GM18951 (cell line): ENCODE data around the gene IGF1R.

Experiments used
- POLR2A ChIP-seq: IDR thresholded peaks from 4 replicates; pipeline ENCODE4 v1.6.1; 2011; ENCODE audit warnings: mild to moderate bottlenecking; ENCODE audit not compliant: insufficient read length, insufficient read depth; ENCODE audit errors: extremely low read depth
- in situ Hi-C: fragments of 300-500 bp; cut with MboI; formaldehyde crosslinking; loops from one replicate; pipeline ENCODE4 v1.12.0; 2022; ENCODE audit warnings: low sequenced_read_pairs, mixed read lengths, inconsistent platforms; ENCODE audit not compliant: unreplicated experiment

IGF1R gene

GRCh38 chr15:98668566-98669308 lies 20.4 kb downstream of the IGF1R start:
- no peak for TF ChIP-seq POLR2A
- in situ Hi-C loops = no loop called here

GRCh38 chr15:98669638-98670037 lies 21.3 kb downstream of the IGF1R start:
- TF ChIP-seq POLR2A = no peak
- in situ Hi-C loops = no loop called here

GRCh38 chr15:98671060-98672008 lies 23.0 kb downstream of the IGF1R start:
- in situ Hi-C loops = no loop called here
- TF ChIP-seq POLR2A = no peak

- in situ Hi-C loops = no loop called here
- TF ChIP-seq POLR2A = no peak
Observed at GRCh38 chr15:98673133-98673532, 24.8 kb downstream of the IGF1R start.

- in situ Hi-C loops = no loop called here
Observed at GRCh38 chr15:98674336-98674735, 26.0 kb downstream of the IGF1R start.

GRCh38 chr15:98676586-98677270 lies 28.4 kb downstream of the IGF1R start:
- TF ChIP-seq POLR2A = no peak
- in situ Hi-C loops = no loop called here

More at GRCh38 chr15:98674336-98674735, 26.0 kb downstream of the IGF1R start:
- no peak for TF ChIP-seq POLR2A

GRCh38 chr15:98677345-98678059 lies 29.2 kb downstream of the IGF1R start:
- in situ Hi-C loops = no loop called here
- no peak for TF ChIP-seq POLR2A

- in situ Hi-C loops = no loop called here
- no peak for TF ChIP-seq POLR2A
Observed at GRCh38 chr15:98678484-98678883, 30.1 kb downstream of the IGF1R start.

GRCh38 chr15:98681061-98681460 lies 32.7 kb downstream of the IGF1R start:
- in situ Hi-C loops = no loop called here
- TF ChIP-seq POLR2A = no peak

- in situ Hi-C loops = no loop called here
- TF ChIP-seq POLR2A = no peak
Observed at GRCh38 chr15:98682992-98683701, 34.8 kb downstream of the IGF1R start.

GRCh38 chr15:98683831-98684230 lies 35.5 kb downstream of the IGF1R start:
- in situ Hi-C loops = no loop called here
- TF ChIP-seq POLR2A = no peak

GRCh38 chr15:98684436-98684835 lies 36.1 kb downstream of the IGF1R start:
- in situ Hi-C loops = no loop called here
- no peak for TF ChIP-seq POLR2A
